ENCODE measurements around the gene PCBD1.

Gene PCBD1

GRCh38 chr10:70917226-70917625, 28.9 kb upstream of the PCBD1 start:
- no peak for DNase-seq

GRCh38 chr10:70916241-70916640, 27.9 kb upstream of the PCBD1 start:
- no peak for DNase-seq

GRCh38 chr10:70915806-70916205, 27.4 kb upstream of the PCBD1 start:
- no peak for DNase-seq

DNA sequence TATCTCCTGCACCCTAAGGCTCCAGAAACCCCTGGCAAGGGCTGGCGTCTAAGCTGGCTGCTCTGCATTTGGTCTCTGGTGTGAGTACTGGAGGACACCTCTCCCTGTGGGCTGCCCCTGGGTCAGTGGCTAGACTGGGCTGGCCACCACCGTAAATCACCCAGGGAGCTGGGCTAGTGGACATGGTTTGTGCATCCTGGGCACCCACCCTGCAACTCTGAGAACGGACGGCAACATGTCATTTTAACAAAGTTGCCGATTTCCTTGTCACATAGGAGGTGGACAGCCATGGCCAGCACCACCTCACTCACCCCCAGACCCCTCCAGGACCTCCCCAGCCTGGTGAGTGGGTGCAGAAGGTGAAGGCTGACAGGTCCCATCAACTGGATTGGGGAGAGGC, 26.8 kb upstream of the PCBD1 start:
- DNase-seq = no peak

GRCh38 chr10:70914316-70914864, 26.0 kb upstream of the PCBD1 start:
- DNase-seq = no peak

- no peak for DNase-seq
Observed at GRCh38 chr10:70913893-70914240, 25.5 kb upstream of the PCBD1 start.

DNA sequence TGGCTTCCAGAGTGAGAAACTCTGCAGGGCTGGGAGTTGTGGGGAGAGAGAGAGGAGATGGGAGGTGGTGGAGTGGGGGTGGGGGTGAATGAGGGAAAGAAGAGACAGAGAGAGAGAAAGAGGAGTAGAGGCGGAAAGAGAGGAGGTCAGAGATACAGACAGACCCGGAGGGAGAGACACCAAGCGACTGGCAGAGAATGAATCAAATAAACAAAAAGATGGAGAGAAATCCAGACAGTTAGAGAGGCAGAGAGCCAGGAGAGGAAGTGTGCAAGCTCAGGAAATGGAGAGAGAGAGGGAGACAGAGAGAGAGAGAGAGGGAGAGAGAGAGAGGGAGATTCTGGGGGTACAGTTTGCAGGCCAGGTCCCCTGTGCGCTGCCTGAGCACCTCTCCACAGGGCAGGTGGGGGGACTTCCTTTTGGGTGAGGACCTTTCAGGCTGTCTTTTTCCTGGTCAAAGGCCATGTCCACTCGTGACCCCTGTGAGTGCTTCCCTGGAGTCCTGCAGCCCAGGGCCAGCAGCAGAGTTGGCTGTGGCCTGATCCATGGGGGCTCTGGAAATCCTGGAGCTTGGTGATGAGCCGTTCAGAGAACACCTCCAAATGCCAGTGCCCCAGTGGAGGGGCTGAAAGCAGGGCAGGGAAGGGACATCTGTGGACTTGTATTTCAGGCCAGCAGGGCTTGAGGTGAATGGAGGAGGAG, 25.0 kb upstream of the PCBD1 start:
- DNase-seq = no peak

DNA sequence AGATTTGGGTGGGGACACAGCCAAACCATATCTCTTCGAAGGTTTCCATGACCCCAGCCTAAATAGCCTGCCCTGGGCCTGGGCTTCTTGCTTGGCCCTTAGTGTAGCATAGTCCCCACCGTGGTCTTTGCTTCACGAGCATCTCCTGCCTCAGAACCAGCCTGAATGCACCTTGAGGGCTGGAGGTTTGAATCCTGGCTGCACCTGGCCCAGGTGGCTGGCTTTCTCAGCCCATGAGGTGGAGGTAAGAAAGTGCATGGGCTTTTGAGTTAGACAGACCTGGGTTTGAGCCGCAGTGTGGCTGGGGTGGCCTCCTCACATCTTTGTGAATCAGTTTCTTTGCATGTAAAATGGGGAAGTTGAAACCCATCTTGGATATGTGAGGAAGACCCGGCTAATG, 24.2 kb upstream of the PCBD1 start:
- no peak for DNase-seq

DNA sequence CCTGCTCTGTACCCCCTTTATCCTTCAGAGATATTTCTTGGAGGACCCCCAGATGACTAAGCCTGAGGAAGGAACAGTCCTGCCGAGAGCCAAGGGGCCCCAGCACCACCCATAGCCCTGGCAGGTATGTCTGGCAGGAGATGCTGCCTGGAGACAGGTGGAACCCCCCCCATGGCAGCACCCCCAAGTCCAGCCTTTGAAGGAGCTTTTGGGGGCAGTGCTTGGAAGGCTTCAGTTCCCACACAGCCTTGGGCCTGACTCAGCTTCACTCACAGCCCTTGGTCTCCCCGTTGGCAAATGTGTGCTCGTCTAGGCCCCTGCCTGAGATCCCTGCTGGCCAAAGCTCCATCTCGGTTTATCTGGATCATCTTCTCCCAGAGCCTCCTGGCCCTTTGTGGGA, 23.0 kb upstream of the PCBD1 start:
- no peak for DNase-seq

DNA sequence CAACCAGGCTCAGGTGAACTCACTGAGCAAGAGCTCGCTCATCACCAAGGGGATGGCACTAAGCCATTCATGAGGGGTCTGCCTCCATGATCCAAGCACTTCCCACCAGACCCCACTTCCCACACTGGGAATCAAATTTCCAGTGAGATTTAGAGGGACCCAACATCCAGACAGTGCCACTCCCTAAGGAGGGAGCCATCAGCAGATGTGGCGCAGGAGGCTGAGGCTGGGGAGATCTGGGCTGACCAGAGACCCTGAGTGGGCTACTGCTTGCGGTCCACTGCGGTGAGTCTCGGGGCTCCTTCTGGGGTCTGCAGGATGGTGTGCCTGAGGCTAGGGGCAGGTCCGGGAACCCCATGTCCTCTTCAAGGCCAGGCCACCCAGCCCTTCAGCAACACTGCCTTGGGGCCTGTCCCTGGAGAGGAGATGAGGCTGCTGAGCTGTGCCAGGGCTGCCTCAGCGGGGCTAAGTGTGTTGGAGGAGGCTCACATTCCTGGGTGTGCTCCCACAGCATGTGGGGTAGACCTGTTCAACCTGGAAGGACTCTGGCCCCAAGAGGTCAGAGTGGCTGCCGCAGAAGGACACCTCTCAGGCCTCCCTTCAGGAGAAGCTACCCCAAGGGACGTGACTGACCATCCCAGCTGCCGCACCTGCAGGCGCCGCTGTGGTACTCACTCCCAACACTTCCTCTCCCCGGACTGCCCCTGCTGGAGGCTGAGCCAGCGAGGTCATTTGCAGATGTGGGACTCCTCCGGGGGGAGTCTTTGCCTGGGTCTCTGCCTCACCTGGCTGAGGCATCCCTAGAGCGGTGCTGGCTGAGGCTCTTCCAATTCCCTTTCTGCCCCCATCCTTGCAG, 22.3 kb upstream of the PCBD1 start:
- no peak for DNase-seq

- DNase-seq = no peak
Observed at GRCh38 chr10:70909326-70909935, 21.1 kb upstream of the PCBD1 start.

DNA sequence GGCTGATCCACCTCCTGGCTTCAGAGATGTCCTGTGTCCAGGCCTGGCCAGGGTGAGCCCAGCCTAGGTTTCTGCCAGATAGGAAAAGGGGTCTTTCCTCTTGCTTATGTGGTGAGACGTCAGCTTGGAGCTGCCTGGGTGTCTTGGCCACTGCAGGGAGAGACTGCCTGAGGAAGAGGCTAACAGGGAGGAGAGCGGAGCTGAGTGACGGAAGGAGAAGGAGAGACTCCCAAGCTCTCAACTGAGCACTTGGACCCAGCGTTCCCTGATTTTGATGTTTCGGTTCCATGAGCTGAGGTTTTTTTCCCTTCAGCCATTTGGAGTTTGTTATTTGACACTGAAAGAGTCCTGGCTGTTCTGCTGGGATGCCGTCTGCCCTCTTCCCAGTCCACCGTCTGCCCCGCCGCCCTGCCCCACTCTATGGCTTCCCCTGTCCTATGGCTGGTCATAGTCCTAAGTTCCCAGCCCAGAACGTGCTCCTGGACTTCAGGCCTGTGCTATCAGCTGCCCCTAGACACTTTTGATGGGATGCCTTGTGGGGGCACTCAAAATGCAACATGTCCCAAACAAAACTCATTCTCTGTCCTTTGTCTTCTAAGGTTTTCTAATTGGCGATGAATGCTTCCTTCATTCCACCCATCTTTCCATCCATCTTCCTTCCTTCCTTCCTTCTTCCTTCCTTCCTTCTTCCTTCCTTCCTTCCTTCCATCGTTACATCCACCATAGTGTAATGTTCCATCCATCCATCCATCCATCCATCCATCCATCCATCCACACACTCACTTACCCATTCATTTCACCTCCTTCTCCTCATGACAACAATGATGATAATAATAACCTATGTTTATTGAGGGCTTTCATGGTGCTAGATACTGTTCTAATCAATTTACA, 20.3 kb upstream of the PCBD1 start:
- no peak for DNase-seq

DNA sequence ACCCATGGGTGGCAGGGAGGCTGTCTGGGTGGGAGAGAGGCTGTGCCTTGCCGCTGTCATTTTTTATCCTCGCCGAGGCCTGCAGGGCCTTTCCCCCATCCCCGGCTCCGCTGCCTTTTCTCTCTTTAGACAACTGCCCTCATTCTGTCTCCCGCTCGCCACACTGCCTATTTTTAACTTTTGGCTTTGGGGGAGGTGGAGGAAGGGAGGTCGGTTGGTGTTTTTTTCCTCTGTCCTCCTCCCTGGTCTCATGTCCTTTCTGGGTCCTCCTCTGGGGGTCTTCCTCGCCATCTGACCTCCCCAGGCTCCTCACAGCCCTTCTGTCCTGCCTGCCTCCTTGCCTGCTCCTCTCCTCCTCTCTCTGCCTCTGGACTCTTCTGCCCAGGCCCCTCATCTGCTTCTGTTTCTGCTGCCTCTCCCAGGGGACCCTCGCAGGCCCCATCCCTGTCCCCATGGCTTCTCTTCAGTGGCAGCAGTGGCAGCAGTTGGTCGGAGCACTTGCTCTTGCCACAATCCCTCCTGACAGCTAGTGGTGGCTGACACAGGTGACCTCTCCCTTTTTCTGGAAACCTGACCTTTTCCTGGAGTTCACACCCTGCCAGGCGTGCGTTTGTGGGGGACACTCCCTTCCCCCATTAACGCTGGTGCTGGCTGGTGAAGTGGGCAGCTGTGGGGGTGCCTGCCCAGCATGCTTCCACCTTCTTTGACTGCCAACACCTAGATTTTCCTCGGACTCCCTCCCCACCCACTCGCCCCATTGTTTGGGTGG, 19.5 kb upstream of the PCBD1 start:
- no peak for DNase-seq

GRCh38 chr10:70906953-70907636, 18.7 kb upstream of the PCBD1 start:
- no peak for DNase-seq

- no peak for DNase-seq
Observed at GRCh38 chr10:70906031-70906783, 17.8 kb upstream of the PCBD1 start.

DNA sequence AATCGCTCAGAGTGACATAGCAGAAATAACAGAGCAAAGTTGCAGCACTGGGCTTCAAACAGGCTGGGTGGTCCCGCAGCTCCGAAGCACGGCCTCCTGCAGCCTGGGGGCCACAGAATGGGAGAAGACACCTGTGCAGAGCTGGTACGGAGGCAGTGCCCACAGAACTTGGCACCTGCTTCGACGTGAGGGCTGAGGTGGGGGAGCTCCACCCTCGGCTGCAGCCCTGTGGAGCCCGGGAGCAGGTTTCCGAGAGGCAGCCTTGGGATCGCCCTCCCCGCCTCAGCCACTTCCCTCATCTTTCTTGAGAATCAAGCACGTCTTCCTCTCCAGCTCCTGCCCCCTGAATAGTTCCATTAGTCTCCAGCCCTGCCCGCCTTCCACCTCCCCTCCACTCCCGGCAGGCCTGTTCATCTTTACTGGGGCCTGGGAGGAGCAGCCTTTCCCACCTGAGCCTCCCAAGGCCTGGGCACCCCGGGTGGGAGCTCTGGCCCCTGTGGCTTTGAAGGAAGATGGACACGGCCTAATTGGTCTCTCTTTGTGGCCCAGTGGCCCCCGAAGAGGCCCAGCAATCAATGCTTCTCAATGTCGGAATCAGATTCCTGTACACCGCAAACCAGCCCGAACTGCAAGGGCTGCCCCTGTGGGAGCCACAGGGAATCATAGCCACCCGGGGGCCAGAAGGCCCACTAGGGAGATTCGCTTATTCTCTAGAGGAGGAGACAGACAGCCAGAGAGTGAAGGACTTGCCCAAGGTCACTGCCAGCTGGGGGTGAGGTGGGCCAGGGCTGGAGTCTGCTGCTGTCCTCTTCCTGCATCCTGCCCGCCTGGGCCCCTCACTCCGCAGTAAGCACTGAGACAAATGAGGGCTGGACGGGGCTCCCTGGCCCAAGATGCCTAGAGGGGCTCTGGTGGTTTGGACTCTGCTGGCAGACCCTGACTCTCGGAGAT, 17.0 kb upstream of the PCBD1 start:
- no peak for DNase-seq

GRCh38 chr10:70903262-70903921, 15.0 kb upstream of the PCBD1 start:
- DNase-seq = no peak

DNA sequence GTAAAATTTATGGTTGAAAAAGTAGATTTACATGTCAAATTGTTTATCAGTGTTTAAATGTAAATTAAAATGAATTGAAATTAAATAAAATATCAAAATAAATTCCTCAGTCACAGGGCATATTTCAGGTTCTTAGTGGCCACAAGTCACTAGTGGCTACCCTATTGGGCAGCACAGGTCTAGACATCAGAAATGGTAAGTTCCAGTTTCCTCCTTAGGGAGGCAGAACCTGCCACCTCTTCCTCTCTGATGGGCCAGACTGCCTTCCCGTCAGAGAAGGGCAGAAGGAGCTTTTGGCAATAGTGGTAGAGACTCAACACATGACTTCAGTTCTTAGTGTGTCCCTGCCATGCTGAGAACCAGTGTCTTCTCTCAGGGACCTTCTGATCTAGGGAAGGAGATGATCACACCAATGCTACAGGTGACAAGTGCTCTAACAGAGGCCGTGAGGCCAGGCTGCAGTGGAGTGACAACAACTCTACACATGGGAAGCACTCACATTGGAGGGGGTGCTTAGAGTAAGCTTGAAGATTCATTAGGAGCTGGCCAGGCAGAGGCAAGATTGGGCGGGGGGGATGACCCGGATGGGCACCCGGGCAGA, 14.4 kb upstream of the PCBD1 start:
- DNase-seq = no peak

Measured in NCI-H2081 treated with DMSO at 0.1 percent for 48 hours (cell line).